Endodermal cell (in vitro differentiated cells): ENCODE data around the gene TOM1. TPM values are rescaled to one million over a fixed set of nuclear protein-coding genes. Genes with fewer than 3 reads are reported as not detected.

Experiments
- DNase-seq: peaks from one replicate; pipeline ENCODE4 v3.0.0-alpha.2; 2017
- H3K27ac ChIP-seq: 2 replicates; pipeline ENCODE4 v1.5.1; 2013; ENCODE audit warnings: mild to moderate bottlenecking, low read depth, low read length, moderate library complexity
- H3K27me3 ChIP-seq: 2 replicates; pipeline ENCODE4 v1.6.1; 2013; ENCODE audit warnings: mild to moderate bottlenecking, low read length, moderate library complexity; ENCODE audit not compliant: insufficient read depth, control insufficient read depth, poor library complexity, severe bottlenecking
- H3K36me3 ChIP-seq: 2 replicates; pipeline ENCODE4 v1.7.0; 2013; ENCODE audit warnings: mild to moderate bottlenecking, low read length, moderate library complexity; ENCODE audit not compliant: control insufficient read depth, insufficient read depth
- H3K4me1 ChIP-seq: one replicate; pipeline ENCODE4 v1.7.0; 2013; ENCODE audit warnings: low read length; ENCODE audit not compliant: control insufficient read depth, insufficient read depth
- H3K4me3 ChIP-seq: 2 replicates; pipeline ENCODE4 v1.5.1; 2013; ENCODE audit warnings: mild to moderate bottlenecking, low read length, moderate library complexity
- H3K9ac ChIP-seq: 2 replicates; pipeline ENCODE4 v1.6.1; 2013; ENCODE audit warnings: mild to moderate bottlenecking, low read length, moderate library complexity; ENCODE audit not compliant: poor library complexity, severe bottlenecking; ENCODE audit errors: extremely low read depth
- H3K9me3 ChIP-seq: 2 replicates; pipeline ENCODE4 v1.6.1; 2013; ENCODE audit warnings: mild to moderate bottlenecking, low read length, moderate library complexity; ENCODE audit not compliant: control insufficient read depth
- H3K27ac Mint-ChIP-seq: 2 replicates; pipeline ENCODE4 v1.8.0; 2020; ENCODE audit warnings: mixed read lengths
- H3K27me3 Mint-ChIP-seq: 2 replicates; pipeline ENCODE4 v1.8.0; 2021; ENCODE audit warnings: mild to moderate bottlenecking, mixed read lengths; ENCODE audit not compliant: insufficient read depth
- H3K36me3 Mint-ChIP-seq: 2 replicates; pipeline ENCODE4 v1.8.0; 2020; ENCODE audit warnings: low read depth, mixed read lengths
- H3K4me1 Mint-ChIP-seq: 2 replicates; pipeline ENCODE4 v1.8.0; 2020; ENCODE audit warnings: mixed read lengths
- H3K4me3 Mint-ChIP-seq: 2 replicates; pipeline ENCODE4 v1.8.0; 2020; ENCODE audit warnings: mild to moderate bottlenecking, moderate library complexity, mixed read lengths
- H3K9me3 Mint-ChIP-seq: 2 replicates; pipeline ENCODE4 v1.8.0; 2020; ENCODE audit warnings: mild to moderate bottlenecking, mixed read lengths
- CTCF ChIP-seq: fragments of 200-600 bp; sonication (generic); conservative IDR thresholded peaks from 2 replicates; pipeline ENCODE4 v1.5.0; 2021; ENCODE audit warnings: antibody characterized with exemption, mild to moderate bottlenecking
- WGBS, 2 experiments: methylation state at CpG; one replicate each; pipeline versions ENCODE4 v1.1.5 to v1.1.7; 2013; ENCODE audit warnings: missing lambda C conversion rate in 2 of 2, mixed read lengths in 1 of 2; ENCODE audit not compliant: insufficient coverage in 1 of 2, insufficient read length in 1 of 2; 5-methylcytosine and 5-hydroxymethylcytosine counted together
- total RNA-seq, 2 donors: library from RNA; stranded (reverse); fragmentation: NEBNext Ultra II Directional in 1 of 2; extraction: Animal tissue kit (Norgen Biotek cat#: 25700) in 1 of 2; gene quantifications; 2 replicates in 1 of 2; 3 replicates in 1 of 2; pipeline ENCODE4 v1.2.1, GENCODE V29; 2021

TOM1 gene
- total RNA-seq, 2 donors from 2014 or later, result 31.3 to 33.3 TPM

- Mint-ChIP-seq H3K36me3 (no peaks in the 10 kb centered on the region), H3K4me1 (peaks cover 20% of the 10 kb centered on the region), H3K27ac (peak overlapping the region; percentile 44), H3K4me3 (no peak overlapping the region), H3K9me3 (peaks cover 6% of the 10 kb centered on the region), H3K27me3 (no peaks in the 10 kb centered on the region)
- Histone ChIP-seq H3K4me3 (no peak overlapping the region), H3K9me3 (no peaks in the 10 kb centered on the region), H3K9ac (no peak overlapping the region), H3K27me3 (no peaks in the 10 kb centered on the region), H3K27ac (no peak overlapping the region), H3K4me1 (peaks cover 3% of the 10 kb centered on the region), H3K36me3 (no peaks in the 10 kb centered on the region)
- WGBS, 2 experiments, result 73% methylated on average over 2 of the region's 2 CpGs; no CpG with 5 or more reads in 1 of the 2 experiments
- no peak for TF ChIP-seq CTCF
- DNase-seq, result no peak
These were observed 70.3 kb downstream of the TOM1 start for GRCh38 chr22:35369996-35370395.

DNA sequence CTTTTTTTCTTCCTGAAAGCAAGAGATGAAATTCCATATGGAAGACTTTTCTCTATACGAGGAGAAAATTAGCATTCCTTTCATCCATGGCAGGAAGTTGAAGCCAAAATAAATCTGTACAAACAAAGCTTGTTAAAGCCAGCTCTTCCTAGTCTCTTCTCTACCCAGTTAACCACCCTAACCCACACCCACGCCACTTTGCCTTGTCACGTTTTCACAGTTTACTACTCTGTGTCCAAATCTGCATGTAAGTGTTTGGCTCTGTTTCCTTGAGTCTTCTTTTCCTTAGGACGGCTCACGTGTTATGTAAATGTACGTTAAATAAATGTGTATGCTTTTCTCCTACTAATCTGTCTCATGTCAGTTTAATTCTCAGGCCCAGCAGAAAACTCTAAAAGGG lies 74.1 kb downstream of the TOM1 start:
- no peaks in the 10 kb centered on the region for H3K27me3 ChIP-seq
- Mint-ChIP-seq H3K4me3 (no peak overlapping the region), H3K4me1 (peaks cover 38% of the 10 kb centered on the region), H3K27ac (no peak overlapping the region), H3K36me3 (no peaks in the 10 kb centered on the region), H3K27me3 (peaks cover 2% of the 10 kb centered on the region), H3K9me3 (peaks cover 6% of the 10 kb centered on the region)
- H3K4me3 ChIP-seq, result no peak overlapping the region
- no peak for TF ChIP-seq CTCF
- H3K27ac ChIP-seq, result no peak overlapping the region
- no peak for DNase-seq
- no peak overlapping the region for H3K9ac ChIP-seq
- peaks cover 14% of the 10 kb centered on the region for H3K4me1 ChIP-seq
- no peaks in the 10 kb centered on the region for H3K9me3 ChIP-seq
- no peaks in the 10 kb centered on the region for H3K36me3 ChIP-seq
- 79 to 83% methylated on average over 3 to 6 of the region's 6 CpGs for WGBS, 2 experiments

- Histone ChIP-seq H3K4me3 (no peak overlapping the region), H3K27ac (no peak overlapping the region), H3K9me3 (no peaks in the 10 kb centered on the region), H3K4me1 (peaks cover 16% of the 10 kb centered on the region), H3K36me3 (no peaks in the 10 kb centered on the region), H3K27me3 (no peaks in the 10 kb centered on the region), H3K9ac (no peak overlapping the region)
- Mint-ChIP-seq H3K4me3 (no peak overlapping the region), H3K9me3 (peaks cover 6% of the 10 kb centered on the region), H3K4me1 (peaks cover 41% of the 10 kb centered on the region), H3K27ac (no peak overlapping the region), H3K27me3 (peaks cover 5% of the 10 kb centered on the region), H3K36me3 (no peaks in the 10 kb centered on the region)
- no peak for TF ChIP-seq CTCF
- DNase-seq, result no peak
- 92 to 97% methylated on average over 3 of the region's 3 CpGs for WGBS, 2 experiments
These were observed 75.3 kb downstream of the TOM1 start for GRCh38 chr22:35375031-35375430.
